H1 (cell line): ENCODE data around the gene MAFF.

Experiments
- BCL11A ChIP-seq, 2 experiments: IDR thresholded peaks; one replicate each; pipeline ENCODE4 v1.6.1; 2011; ENCODE audit warnings: low read depth in 2 of 2, low read length in 2 of 2, mild to moderate bottlenecking in 2 of 2
- CBX5 ChIP-seq: fragments of 300-800, 300-1000 bp; sonication (generic); IDR thresholded peaks from 2 replicates; pipeline ENCODE4 v1.7.1; 2016; ENCODE audit warnings: antibody characterized with exemption, low read length, low read depth
- CREB1 ChIP-seq: IDR thresholded peaks from 2 replicates; pipeline ENCODE4 v1.6.1; 2012; ENCODE audit warnings: inconsistent platforms
- CTCF ChIP-seq, 3 experiments: IDR thresholded peaks; 1 replicate in 2 of 3; 2 replicates in 1 of 3; pipeline versions ENCODE4 v1.5.1 to v1.6.1; 2011; ENCODE audit warnings: low read length in 3 of 3, mild to moderate bottlenecking in 3 of 3, inconsistent platforms in 2 of 3, low read depth in 1 of 3, moderate library complexity in 1 of 3; ENCODE audit not compliant: insufficient read depth in 1 of 3; ENCODE audit errors: control extremely low read depth in 1 of 3
- HDAC2 ChIP-seq, 2 experiments: fragments of 300-600 bp in 1 of 2; sonication (generic) in 1 of 2; IDR thresholded peaks; 2 replicates each; pipeline ENCODE4 v1.6.1; 2011 to 2012; ENCODE audit warnings: low read depth in 2 of 2, low read length in 2 of 2, mild to moderate bottlenecking in 2 of 2, moderate library complexity in 2 of 2, borderline replicate concordance in 1 of 2, inconsistent platforms in 1 of 2
- MAFK ChIP-seq: IDR thresholded peaks from 2 replicates; pipeline ENCODE4 v1.6.1; 2012; ENCODE audit warnings: low read depth, mild to moderate bottlenecking, improper control_type of control experiment, low read length
- PHF8 ChIP-seq: fragments of 200-600 bp; sonication (generic); conservative IDR thresholded peaks from 2 replicates; pipeline ENCODE4 v1.7.1; 2012; ENCODE audit warnings: low read depth, mild to moderate bottlenecking, inconsistent platforms, low read length, moderate library complexity
- POLR2A ChIP-seq, 2 experiments: IDR thresholded peaks; 1 replicate in 1 of 2; 2 replicates in 1 of 2; pipeline ENCODE4 v1.6.1; 2011; ENCODE audit warnings: low read depth in 2 of 2, low read length in 2 of 2, mild to moderate bottlenecking in 2 of 2; ENCODE audit errors: control extremely low read depth in 1 of 2
- POLR2AphosphoS5 ChIP-seq: IDR thresholded peaks from 2 replicates; pipeline ENCODE4 v1.6.1; 2011; ENCODE audit warnings: low read depth, low read length
- SIN3A ChIP-seq, 2 experiments: IDR thresholded peaks in 1 of 2; conservative IDR thresholded peaks in 1 of 2; 2 replicates each; pipeline ENCODE4 v1.6.1; 2011 to 2012; ENCODE audit warnings: low read length in 2 of 2, improper control_type of control experiment in 1 of 2, low read depth in 1 of 2, mild to moderate bottlenecking in 1 of 2
- SP1 ChIP-seq: IDR thresholded peaks from 2 replicates; pipeline ENCODE4 v1.6.1; 2011; ENCODE audit warnings: low read depth, low read length
- SRF ChIP-seq: IDR thresholded peaks from 2 replicates; pipeline ENCODE4 v1.6.1; 2011; ENCODE audit warnings: mild to moderate bottlenecking, low read depth, low read length, moderate library complexity
- TAF1 ChIP-seq: IDR thresholded peaks from 2 replicates; pipeline ENCODE4 v1.6.1; 2011; ENCODE audit warnings: mild to moderate bottlenecking, low read depth, low read length
- TBP ChIP-seq: IDR thresholded peaks from 2 replicates; pipeline ENCODE4 v1.6.1; 2011; ENCODE audit warnings: low read depth, low read length, improper control_type of control experiment

- no peak for TF ChIP-seq PHF8
- TF ChIP-seq SIN3A (conservative IDR thresholded peaks at IDR 0.05 in 1 of 2, IDR thresholded peaks at IDR 0.05 in 1 of 2; ENCODE audit: low read depth in 1 of 2, low read length in 2 of 2) = no peak
- TF ChIP-seq BCL11A (IDR thresholded peaks at IDR 0.05; ENCODE audit: low read depth in 2 of 2, low read length in 2 of 2) = no peak
- no peak for TF ChIP-seq CREB1
- TF ChIP-seq HDAC2 (IDR thresholded peaks at IDR 0.05; ENCODE audit: borderline replicate concordance in 1 of 2, low read depth in 2 of 2, low read length in 2 of 2) = no peak
- TF ChIP-seq CTCF (IDR thresholded peaks at IDR 0.05; ENCODE audit: control extremely low read depth in 1 of 3, insufficient read depth in 1 of 3, low read depth in 1 of 3, low read length in 3 of 3) = no peak
- TF ChIP-seq CBX5 = no peak
- no peak for TF ChIP-seq POLR2A (IDR thresholded peaks at IDR 0.05; ENCODE audit: control extremely low read depth in 1 of 2, low read depth in 2 of 2, low read length in 2 of 2)
- no peak for TF ChIP-seq MAFK
- TF ChIP-seq TBP = no peak
- no peak for TF ChIP-seq POLR2AphosphoS5
- no peak for TF ChIP-seq TAF1
- no peak for TF ChIP-seq SP1
- TF ChIP-seq SRF = no peak
Measured at GRCh38 chr22:38228326-38228872, 26.6 kb downstream of the MAFF start.
